ENCODE results near the gene NPM3.
"Not testable (repeated sequence)": the region's sequence is repeated elsewhere in the genome, so short reads cannot be mapped to it uniquely, and the experiment has no call there.

The NPM3 gene

DNA sequence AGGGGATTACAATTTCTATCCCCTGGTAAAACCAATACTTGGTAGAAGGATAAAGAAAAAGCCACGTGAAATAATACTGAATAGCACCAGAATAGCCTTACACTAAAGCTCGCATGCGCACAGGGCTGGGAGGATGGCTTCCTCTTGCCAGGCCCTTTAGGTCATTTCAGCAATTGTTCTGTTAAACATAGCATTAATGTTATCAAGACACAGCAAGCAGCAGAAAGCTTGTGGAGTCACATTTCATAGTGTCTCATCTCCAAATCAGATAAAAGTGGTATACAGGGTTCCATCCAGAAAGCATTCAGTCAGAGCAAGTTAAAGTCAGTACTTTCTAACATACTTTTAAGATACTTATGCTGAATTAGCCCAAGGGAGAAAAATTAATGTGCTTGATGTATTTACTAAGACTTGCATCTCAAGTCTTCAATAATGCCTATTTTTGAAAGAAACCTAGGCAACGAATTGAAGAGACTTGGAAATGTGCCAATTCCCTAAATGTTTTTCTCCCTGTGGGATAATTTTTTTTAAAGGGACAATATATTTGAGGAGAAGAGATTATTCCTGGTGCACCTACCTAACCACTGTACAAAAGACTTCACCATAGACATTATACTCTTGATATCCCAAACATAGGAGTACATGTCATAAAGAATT is 14.3 kb upstream of the NPM3 start:
- H3K36me3 ChIP-seq (ENCODE audit: control insufficient read depth in 2 of 2, insufficient read depth in 2 of 2, low read length in 2 of 2) = peaks cover 54 to 63% of the 10 kb centered on the region in 2 donors
- H3K9me3 ChIP-seq (ENCODE audit: control insufficient read depth in 2 of 2, low read length in 2 of 2) = no peaks in the 10 kb centered on the region
- H3K4me1 ChIP-seq (ENCODE audit: control insufficient read depth, insufficient read depth, low read length) = no peaks in the 10 kb centered on the region
- no peak overlapping the region for H3K4me3 ChIP-seq (ENCODE audit: low read length in 2 of 2)
- H3K27ac ChIP-seq (ENCODE audit: low read length) = no peak overlapping the region
- no peak overlapping the region for H3K9ac ChIP-seq (ENCODE audit: low read length in 2 of 2)
- H3K27me3 ChIP-seq (ENCODE audit: control insufficient read depth in 1 of 2, insufficient read depth in 2 of 2, low read length in 2 of 2) = no peaks in the 10 kb centered on the region

DNA sequence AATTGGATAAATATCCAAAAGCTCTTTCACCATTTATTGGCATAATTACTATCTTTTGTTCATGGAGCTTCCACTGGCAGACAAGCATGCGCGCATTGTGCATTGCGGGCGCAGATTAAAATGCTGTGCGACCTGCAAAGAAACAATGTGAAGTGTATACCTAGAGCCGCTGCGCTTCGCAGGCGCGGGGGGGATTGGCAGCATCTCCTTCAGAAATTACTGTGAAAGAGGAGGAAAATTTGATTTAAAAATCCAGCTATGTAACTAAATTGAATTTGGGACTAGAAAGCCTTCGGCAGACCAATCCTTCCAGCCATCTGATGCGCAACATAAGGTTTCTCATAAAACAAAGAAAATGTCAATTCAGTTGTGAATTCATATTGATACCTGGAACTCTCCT is 10.3 kb upstream of the NPM3 start:
- no peak overlapping the region for H3K4me3 ChIP-seq (ENCODE audit: low read length in 2 of 2)
- H3K4me1 ChIP-seq (ENCODE audit: control insufficient read depth, insufficient read depth, low read length) = no peaks in the 10 kb centered on the region
- H3K27me3 ChIP-seq (ENCODE audit: control insufficient read depth in 1 of 2, insufficient read depth in 2 of 2, low read length in 2 of 2) = no peaks in the 10 kb centered on the region
- H3K9ac ChIP-seq (ENCODE audit: low read length in 2 of 2) = no peak overlapping the region
- H3K27ac ChIP-seq (ENCODE audit: low read length) = no peak overlapping the region
- H3K36me3 ChIP-seq (ENCODE audit: control insufficient read depth in 2 of 2, insufficient read depth in 2 of 2, low read length in 2 of 2) = peaks cover 49% of the 10 kb centered on the region in 2 donors
- no peaks in the 10 kb centered on the region for H3K9me3 ChIP-seq (ENCODE audit: control insufficient read depth in 2 of 2, low read length in 2 of 2)

DNA sequence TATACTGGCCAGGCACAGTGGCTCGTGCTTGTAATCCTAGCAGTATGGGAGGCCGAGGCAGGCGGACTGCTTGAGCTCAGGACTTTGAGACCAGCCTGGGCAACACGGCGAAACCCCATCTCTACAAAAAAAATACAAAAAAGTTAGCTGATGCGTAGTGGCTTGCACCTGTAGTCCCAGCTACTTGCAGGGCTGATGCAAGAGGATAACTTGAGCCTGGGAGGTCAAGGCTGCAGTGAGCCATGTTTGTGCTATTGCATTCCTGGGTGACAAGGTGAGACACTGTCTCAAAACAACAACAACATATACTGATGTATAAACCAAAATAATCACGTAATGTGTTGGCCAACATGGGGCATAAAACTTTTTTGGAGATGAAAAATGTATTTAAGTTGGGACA is 6.4 kb upstream of the NPM3 start:
- Histone ChIP-seq H3K4me1 (ENCODE audit: control insufficient read depth, insufficient read depth, low read length) (no peaks in the 10 kb centered on the region), H3K9ac (ENCODE audit: low read length in 2 of 2) (no peak overlapping the region), H3K27ac (ENCODE audit: low read length) (no peak overlapping the region), H3K36me3 (ENCODE audit: control insufficient read depth in 2 of 2, insufficient read depth in 2 of 2, low read length in 2 of 2) (peaks cover 47 to 49% of the 10 kb centered on the region in 2 donors), H3K4me3 (ENCODE audit: low read length in 2 of 2) (no peak overlapping the region), H3K9me3 (ENCODE audit: control insufficient read depth in 2 of 2, low read length in 2 of 2) (no peaks in the 10 kb centered on the region), H3K27me3 (ENCODE audit: control insufficient read depth in 1 of 2, insufficient read depth in 2 of 2, low read length in 2 of 2) (no peaks in the 10 kb centered on the region)

DNA sequence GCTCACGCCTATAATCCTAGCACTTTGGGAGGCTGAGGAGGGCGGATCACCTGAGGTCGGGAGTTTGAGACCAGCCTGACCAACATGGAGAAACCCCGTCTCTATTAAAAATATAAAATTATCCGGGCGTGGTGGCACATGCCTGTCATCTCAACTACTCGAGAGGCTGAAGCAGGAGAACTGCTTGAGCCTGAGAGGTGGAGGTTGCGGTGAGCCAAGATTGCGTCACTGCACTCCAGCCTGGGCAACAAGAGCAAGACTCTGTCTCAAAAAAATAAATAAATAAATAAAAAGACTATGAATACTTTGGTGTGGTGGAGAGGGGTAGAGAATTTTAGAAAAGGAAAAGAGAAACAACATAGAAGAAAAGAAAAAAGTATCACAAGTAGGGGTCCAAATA is 6.0 kb upstream of the NPM3 start:
- H3K4me3 ChIP-seq (ENCODE audit: low read length in 2 of 2); H3K4me1 ChIP-seq (ENCODE audit: control insufficient read depth, insufficient read depth, low read length); H3K27me3 ChIP-seq (ENCODE audit: control insufficient read depth in 1 of 2, insufficient read depth in 2 of 2, low read length in 2 of 2); H3K9ac ChIP-seq (ENCODE audit: low read length in 2 of 2); H3K9me3 ChIP-seq (ENCODE audit: control insufficient read depth in 2 of 2, low read length in 2 of 2); H3K27ac ChIP-seq (ENCODE audit: low read length): not testable (repeated sequence)
- H3K36me3 ChIP-seq (ENCODE audit: control insufficient read depth in 2 of 2, insufficient read depth in 2 of 2, low read length in 2 of 2) = peaks cover 47 to 50% of the 10 kb centered on the region in 2 donors

DNA sequence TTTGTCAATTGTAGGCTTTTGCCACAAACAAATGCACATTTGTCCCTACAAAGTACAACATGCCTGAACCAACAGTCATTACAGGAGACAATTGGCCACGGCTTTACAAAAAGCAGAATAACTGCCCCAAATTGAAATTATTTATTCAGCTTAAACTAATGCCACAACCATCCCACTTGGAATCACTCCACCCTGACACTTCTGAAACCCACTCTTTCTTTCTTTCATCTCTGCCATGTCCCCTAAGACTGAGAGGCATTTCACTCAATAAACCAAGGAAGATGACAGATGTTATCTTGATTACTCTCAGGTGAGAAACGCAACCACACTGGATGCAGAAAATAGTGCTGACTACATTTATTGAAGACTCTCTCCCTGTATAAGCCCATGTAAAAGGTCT is 2.6 kb upstream of the NPM3 start:
- H3K27me3 ChIP-seq (ENCODE audit: control insufficient read depth in 1 of 2, insufficient read depth in 2 of 2, low read length in 2 of 2) = no peaks in the 10 kb centered on the region
- no peak overlapping the region for H3K4me3 ChIP-seq (ENCODE audit: low read length in 2 of 2)
- H3K4me1 ChIP-seq (ENCODE audit: control insufficient read depth, insufficient read depth, low read length) = peaks cover 28% of the 10 kb centered on the region
- H3K9ac ChIP-seq (ENCODE audit: low read length in 2 of 2) = no peak overlapping the region
- peaks cover 30 to 33% of the 10 kb centered on the region in 2 donors for H3K36me3 ChIP-seq (ENCODE audit: control insufficient read depth in 2 of 2, insufficient read depth in 2 of 2, low read length in 2 of 2)
- H3K27ac ChIP-seq (ENCODE audit: low read length) = no peak overlapping the region
- no peaks in the 10 kb centered on the region for H3K9me3 ChIP-seq (ENCODE audit: control insufficient read depth in 2 of 2, low read length in 2 of 2)

DNA sequence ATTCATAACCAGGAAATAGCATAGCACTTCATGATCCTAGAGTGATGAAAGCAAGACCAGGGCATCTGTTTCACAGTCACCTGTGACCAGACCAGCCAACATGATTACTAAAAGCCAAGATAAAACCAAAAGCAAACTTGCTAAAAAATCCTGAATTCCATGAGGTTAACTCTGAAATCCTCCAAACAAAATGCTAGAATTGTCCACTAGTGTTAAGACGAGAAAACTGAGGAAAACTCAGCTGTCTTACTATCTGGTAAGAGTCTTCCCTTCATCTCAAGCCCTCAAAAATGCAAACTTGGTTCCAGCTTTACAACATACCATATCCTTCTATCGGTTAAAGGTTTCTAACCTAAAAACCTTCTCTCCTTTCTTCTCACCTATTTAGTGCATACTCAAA is 1.3 kb upstream of the NPM3 start:
- peaks cover 41% of the 10 kb centered on the region for H3K4me1 ChIP-seq (ENCODE audit: control insufficient read depth, insufficient read depth, low read length)
- H3K27me3 ChIP-seq (ENCODE audit: control insufficient read depth in 1 of 2, insufficient read depth in 2 of 2, low read length in 2 of 2) = peaks cover 3 to 8% of the 10 kb centered on the region in 2 donors
- H3K36me3 ChIP-seq (ENCODE audit: control insufficient read depth in 2 of 2, insufficient read depth in 2 of 2, low read length in 2 of 2) = peaks cover 26 to 30% of the 10 kb centered on the region in 2 donors
- peak overlapping the region in 1 of 2 donors; percentile 10 for H3K9ac ChIP-seq (ENCODE audit: low read length in 2 of 2)
- no peaks in the 10 kb centered on the region for H3K9me3 ChIP-seq (ENCODE audit: control insufficient read depth in 2 of 2, low read length in 2 of 2)
- no peak overlapping the region for H3K27ac ChIP-seq (ENCODE audit: low read length)
- no peak overlapping the region for H3K4me3 ChIP-seq (ENCODE audit: low read length in 2 of 2)

DNA sequence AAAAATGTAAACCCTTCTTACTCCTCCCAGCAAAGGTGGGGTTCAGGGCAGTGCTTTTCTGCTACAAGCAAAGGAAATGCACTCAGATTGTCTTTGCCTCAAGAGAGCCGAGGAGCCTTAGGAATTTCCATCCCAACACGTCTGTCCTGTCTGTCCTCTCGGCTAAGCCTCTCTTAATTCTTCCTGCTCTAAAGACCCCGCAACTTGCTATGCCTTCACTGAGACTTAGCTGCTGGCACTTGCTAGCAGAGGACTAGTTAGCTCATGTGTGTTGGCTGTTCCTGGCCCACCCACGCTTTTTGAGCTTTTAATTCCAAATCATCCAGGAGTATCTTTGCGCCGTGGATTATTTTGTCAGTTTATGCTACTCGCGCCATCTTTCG is 481 bp upstream of the NPM3 start:
- Histone ChIP-seq H3K4me3 (ENCODE audit: low read length in 2 of 2) (peak overlapping the region; percentile 86 to 89), H3K9ac (ENCODE audit: low read length in 2 of 2) (peak overlapping the region; percentile 79 to 85), H3K4me1 (ENCODE audit: control insufficient read depth, insufficient read depth, low read length) (peaks cover 49% of the 10 kb centered on the region), H3K27me3 (ENCODE audit: control insufficient read depth in 1 of 2, insufficient read depth in 2 of 2, low read length in 2 of 2) (peaks cover 7 to 16% of the 10 kb centered on the region in 2 donors), H3K36me3 (ENCODE audit: control insufficient read depth in 2 of 2, insufficient read depth in 2 of 2, low read length in 2 of 2) (peaks cover 22 to 30% of the 10 kb centered on the region in 2 donors), H3K9me3 (ENCODE audit: control insufficient read depth in 2 of 2, low read length in 2 of 2) (no peaks in the 10 kb centered on the region), H3K27ac (ENCODE audit: low read length) (peak overlapping the region; percentile 11)

DNA sequence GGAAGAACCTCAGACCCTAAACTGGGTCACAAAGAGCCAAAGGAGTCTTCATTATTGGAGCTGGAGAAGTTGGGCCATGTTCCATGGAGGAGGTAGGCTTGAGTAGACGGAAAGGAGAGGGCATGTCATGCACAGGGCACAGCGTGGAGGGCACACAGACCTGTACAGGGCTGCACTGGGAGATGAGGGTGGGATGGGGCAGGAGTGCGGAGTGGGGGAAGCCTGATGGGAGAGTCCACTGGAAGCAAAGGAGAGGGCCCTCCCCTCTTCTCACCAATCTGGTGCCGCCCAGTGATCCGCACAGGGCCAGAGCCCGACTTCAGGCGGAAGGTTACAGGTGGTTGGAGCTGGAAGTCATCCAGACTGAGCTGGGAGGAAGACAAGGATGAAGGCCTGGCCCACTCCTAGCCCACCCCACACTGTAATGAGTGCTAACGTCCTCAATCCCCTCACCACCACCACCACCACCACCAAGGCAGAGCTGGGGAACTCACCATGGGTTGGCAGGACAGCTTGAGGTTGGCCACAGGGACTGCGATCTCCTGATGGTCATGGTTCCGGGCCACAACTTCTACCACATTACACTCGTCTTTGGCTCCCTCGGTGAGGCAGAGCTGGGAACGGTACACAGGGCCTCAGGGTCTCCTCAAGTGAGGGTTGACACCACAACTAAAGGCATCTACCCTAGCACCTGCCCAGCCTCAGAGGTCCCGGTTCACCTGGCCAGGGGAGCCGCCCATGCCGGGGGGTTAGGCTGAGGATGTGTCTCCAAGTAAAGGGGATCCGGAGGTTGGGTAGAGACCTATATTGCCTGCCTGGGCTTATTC is 1.0 kb downstream of the NPM3 start:
- H3K27me3 ChIP-seq (ENCODE audit: control insufficient read depth in 1 of 2, insufficient read depth in 2 of 2, low read length in 2 of 2) = peaks cover 22 to 32% of the 10 kb centered on the region in 2 donors
- peaks cover 18 to 26% of the 10 kb centered on the region in 2 donors for H3K36me3 ChIP-seq (ENCODE audit: control insufficient read depth in 2 of 2, insufficient read depth in 2 of 2, low read length in 2 of 2)
- H3K4me3 ChIP-seq (ENCODE audit: low read length in 2 of 2) = peak overlapping the region; percentile 86 to 89
- peaks cover 50% of the 10 kb centered on the region for H3K4me1 ChIP-seq (ENCODE audit: control insufficient read depth, insufficient read depth, low read length)
- H3K9ac ChIP-seq (ENCODE audit: low read length in 2 of 2) = peak overlapping the region; percentile 79 to 85
- H3K9me3 ChIP-seq (ENCODE audit: control insufficient read depth in 2 of 2, low read length in 2 of 2) = no peaks in the 10 kb centered on the region
- H3K27ac ChIP-seq (ENCODE audit: low read length) = no peak overlapping the region

DNA sequence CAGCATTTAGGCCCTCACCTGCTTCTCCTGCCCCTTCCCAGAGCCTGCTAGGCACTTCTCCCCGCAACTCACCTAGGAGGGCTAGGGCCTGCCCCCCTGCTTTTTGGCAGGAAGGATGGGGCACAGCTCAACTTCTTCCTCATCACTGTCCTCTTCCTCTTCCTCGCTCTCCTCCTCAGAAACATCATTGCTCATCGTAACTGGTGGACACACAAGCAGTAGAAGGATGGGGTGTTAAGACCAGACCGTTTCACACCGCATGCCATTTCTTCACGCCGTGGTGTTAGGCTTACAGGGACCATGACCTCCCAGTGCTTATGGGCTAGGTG is 1.6 kb downstream of the NPM3 start:
- Histone ChIP-seq H3K4me1 (ENCODE audit: control insufficient read depth, insufficient read depth, low read length) (peaks cover 50% of the 10 kb centered on the region), H3K27me3 (ENCODE audit: control insufficient read depth in 1 of 2, insufficient read depth in 2 of 2, low read length in 2 of 2) (peaks cover 27 to 38% of the 10 kb centered on the region in 2 donors), H3K36me3 (ENCODE audit: control insufficient read depth in 2 of 2, insufficient read depth in 2 of 2, low read length in 2 of 2) (peaks cover 15 to 22% of the 10 kb centered on the region in 2 donors), H3K9ac (ENCODE audit: low read length in 2 of 2) (no peak overlapping the region), H3K27ac (ENCODE audit: low read length) (no peak overlapping the region), H3K4me3 (ENCODE audit: low read length in 2 of 2) (peak overlapping the region in 1 of 2 donors; percentile 86), H3K9me3 (ENCODE audit: control insufficient read depth in 2 of 2, low read length in 2 of 2) (no peaks in the 10 kb centered on the region)

DNA sequence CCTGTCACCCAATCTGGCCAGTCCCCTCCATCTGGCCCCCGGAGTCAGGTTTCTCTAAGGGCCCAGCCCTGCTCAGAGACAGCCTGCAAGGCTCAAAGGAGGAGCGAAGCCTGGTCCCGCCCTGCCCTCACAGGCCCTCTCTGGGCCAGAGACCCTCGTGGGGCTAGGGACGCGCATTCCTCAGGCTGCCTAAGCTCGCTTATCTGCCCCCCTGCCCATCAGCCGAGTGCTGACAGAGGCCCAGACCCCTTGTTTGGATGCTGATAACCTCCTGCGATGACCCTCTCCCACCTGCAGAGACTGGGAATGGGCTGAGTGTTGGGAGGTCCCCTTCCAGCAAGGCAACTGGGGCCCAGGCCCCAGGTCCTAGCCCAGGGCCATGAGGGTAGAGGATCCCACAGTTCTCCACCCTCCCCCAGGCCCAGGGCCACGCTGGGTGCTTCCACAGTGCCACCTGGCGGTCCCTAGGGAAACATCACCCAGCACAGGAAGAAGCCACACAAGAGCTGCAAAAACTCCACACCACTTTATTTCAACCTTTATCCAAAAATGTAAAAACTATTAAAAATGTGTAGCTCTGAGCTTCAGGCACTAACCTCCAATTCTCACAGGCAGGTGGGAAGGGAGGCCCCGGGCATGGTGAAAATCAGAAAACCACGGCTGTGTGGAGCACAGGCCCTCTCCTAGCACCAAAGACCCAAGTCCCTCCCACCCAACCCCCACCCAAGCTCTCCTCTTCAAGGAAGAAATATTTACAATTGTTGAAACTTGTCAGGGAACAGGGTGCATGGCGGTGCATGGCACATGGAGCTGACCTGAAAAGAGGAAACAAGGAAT is 2.2 kb downstream of the NPM3 start:
- peaks cover 54% of the 10 kb centered on the region for H3K4me1 ChIP-seq (ENCODE audit: control insufficient read depth, insufficient read depth, low read length)
- no peak overlapping the region for H3K9ac ChIP-seq (ENCODE audit: low read length in 2 of 2)

More for the DNA sequence above, 2.2 kb downstream of the NPM3 start:
- Histone ChIP-seq H3K9me3 (ENCODE audit: control insufficient read depth in 2 of 2, low read length in 2 of 2) (no peaks in the 10 kb centered on the region), H3K27ac (ENCODE audit: low read length) (no peak overlapping the region), H3K4me3 (ENCODE audit: low read length in 2 of 2) (no peak overlapping the region), H3K36me3 (ENCODE audit: control insufficient read depth in 2 of 2, insufficient read depth in 2 of 2, low read length in 2 of 2) (peaks cover 11 to 19% of the 10 kb centered on the region in 2 donors), H3K27me3 (ENCODE audit: control insufficient read depth in 1 of 2, insufficient read depth in 2 of 2, low read length in 2 of 2) (peaks cover 27 to 41% of the 10 kb centered on the region in 2 donors)

Data from stomach smooth muscle (tissue), 2 donors.